HEK293 (cell line): Measurements from ENCODE around the gene BBX.

ENCODE experiments used
- MZF1 ChIP-seq: fragments of 450-650 bp; formaldehyde crosslinking; IDR thresholded peaks from 2 replicates; pipeline ENCODE4 v1.5.1; 2017; ENCODE audit warnings: missing biosample characterization, missing genetic modification characterization, borderline replicate concordance
- PRDM1 ChIP-seq: fragments of 450-650 bp; formaldehyde crosslinking; IDR thresholded peaks from 2 replicates; pipeline ENCODE4; 2016; ENCODE audit warnings: missing biosample characterization, missing genetic modification characterization
- REST ChIP-seq: fragments of 450-650 bp; formaldehyde crosslinking; IDR thresholded peaks from 2 replicates; pipeline ENCODE4 v1.5.1; 2016; ENCODE audit warnings: missing biosample characterization, missing genetic modification characterization
- YY1 ChIP-seq: fragments of 450-650 bp; formaldehyde crosslinking; IDR thresholded peaks from 2 replicates; pipeline ENCODE4 v1.5.1; 2018; ENCODE audit warnings: missing biosample characterization, missing genetic modification characterization
- ZBTB20 ChIP-seq: fragments of 450-650 bp; formaldehyde crosslinking; IDR thresholded peaks from 2 replicates; pipeline ENCODE4 v1.5.1; 2016; ENCODE audit warnings: missing biosample characterization, missing genetic modification characterization
- ZBTB49 ChIP-seq: fragments of 450-650 bp; formaldehyde crosslinking; IDR thresholded peaks from 2 replicates; pipeline ENCODE4 v1.5.1; 2016; ENCODE audit warnings: missing biosample characterization, missing genetic modification characterization, low read depth
- ZFHX2 ChIP-seq: fragments of 450-650 bp; formaldehyde crosslinking; conservative IDR thresholded peaks from 2 replicates; pipeline ENCODE4 v1.5.1; 2016; ENCODE audit warnings: missing biosample characterization, missing genetic modification characterization
- ZNF148 ChIP-seq: fragments of 450-650 bp; formaldehyde crosslinking; IDR thresholded peaks from 2 replicates; pipeline ENCODE4 v1.5.0; 2017; ENCODE audit warnings: missing biosample characterization, missing genetic modification characterization, borderline replicate concordance
- ZNF274 ChIP-seq, 2 experiments: fragments of 200-500 bp in 1 of 2; fragments of 450-650 bp in 1 of 2; sonication (Bioruptor generic) in 1 of 2; formaldehyde crosslinking in 1 of 2; IDR thresholded peaks; 2 replicates each; pipeline versions ENCODE4 v1.5.1 to v1.6.1; 2014 to 2016; ENCODE audit warnings: borderline replicate concordance in 1 of 2, inconsistent platforms in 1 of 2, low read length in 1 of 2, missing biosample characterization in 1 of 2, missing genetic modification characterization in 1 of 2
- ZNF292 ChIP-seq: fragments of 450-650 bp; formaldehyde crosslinking; IDR thresholded peaks from 2 replicates; pipeline ENCODE4 v1.5.1; 2016; ENCODE audit warnings: low read depth, missing biosample characterization, missing genetic modification characterization, borderline replicate concordance
- ZNF530 ChIP-seq: fragments of 450-650 bp; formaldehyde crosslinking; IDR thresholded peaks from 2 replicates; pipeline ENCODE4 v1.5.1; 2016; ENCODE audit warnings: low read depth, missing biosample characterization, missing genetic modification characterization
- ZNF558 ChIP-seq: fragments of 450-650 bp; formaldehyde crosslinking; IDR thresholded peaks from 2 replicates; pipeline ENCODE4 v1.5.1; 2016; ENCODE audit warnings: missing biosample characterization, missing genetic modification characterization
- TF ChIP-seq, protein P1 (sequence below): fragments of 450-650 bp; formaldehyde crosslinking; IDR thresholded peaks from 2 replicates; pipeline ENCODE4 v1.5.1; 2016; ENCODE audit warnings: missing biosample characterization, missing genetic modification characterization

- TF ChIP-seq, protein P1, sequence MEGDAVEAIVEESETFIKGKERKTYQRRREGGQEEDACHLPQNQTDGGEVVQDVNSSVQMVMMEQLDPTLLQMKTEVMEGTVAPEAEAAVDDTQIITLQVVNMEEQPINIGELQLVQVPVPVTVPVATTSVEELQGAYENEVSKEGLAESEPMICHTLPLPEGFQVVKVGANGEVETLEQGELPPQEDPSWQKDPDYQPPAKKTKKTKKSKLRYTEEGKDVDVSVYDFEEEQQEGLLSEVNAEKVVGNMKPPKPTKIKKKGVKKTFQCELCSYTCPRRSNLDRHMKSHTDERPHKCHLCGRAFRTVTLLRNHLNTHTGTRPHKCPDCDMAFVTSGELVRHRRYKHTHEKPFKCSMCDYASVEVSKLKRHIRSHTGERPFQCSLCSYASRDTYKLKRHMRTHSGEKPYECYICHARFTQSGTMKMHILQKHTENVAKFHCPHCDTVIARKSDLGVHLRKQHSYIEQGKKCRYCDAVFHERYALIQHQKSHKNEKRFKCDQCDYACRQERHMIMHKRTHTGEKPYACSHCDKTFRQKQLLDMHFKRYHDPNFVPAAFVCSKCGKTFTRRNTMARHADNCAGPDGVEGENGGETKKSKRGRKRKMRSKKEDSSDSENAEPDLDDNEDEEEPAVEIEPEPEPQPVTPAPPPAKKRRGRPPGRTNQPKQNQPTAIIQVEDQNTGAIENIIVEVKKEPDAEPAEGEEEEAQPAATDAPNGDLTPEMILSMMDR (tag by site-specific recombination) = no peak
- TF ChIP-seq ZBTB49 = no peak
- no peak for TF ChIP-seq ZNF530 (tag by site-specific recombination)
- TF ChIP-seq YY1 = no peak
- no peak for TF ChIP-seq MZF1 (tag by site-specific recombination)
- no peak for TF ChIP-seq ZNF558
- TF ChIP-seq ZFHX2 = no peak
- no peak for TF ChIP-seq REST (tag by site-specific recombination)
- TF ChIP-seq ZNF292 (tag by site-specific recombination) = no peak
- peak; percentile 29; the same call in 1 of the 2 replicates for TF ChIP-seq ZBTB20
- no peak for TF ChIP-seq ZNF148 (tag by site-specific recombination)
- no peak for TF ChIP-seq ZNF274 (IDR thresholded peaks at IDR 0.05; ENCODE audit: low read length)
- TF ChIP-seq ZNF274 (tag by site-specific recombination; IDR thresholded peaks at IDR 0.05; ENCODE audit: borderline replicate concordance) = no peak
- TF ChIP-seq PRDM1 (tag by site-specific recombination) = no peak
Measured at GRCh38 chr3:107525644-107526305, 3.0 kb downstream of the BBX start.
